ENCODE measurements around the gene FAM98A. TPM values are rescaled to one million over a fixed set of nuclear protein-coding genes. Genes with fewer than 3 reads are reported as not detected.

Gene FAM98A
- total RNA-seq: 19.3 TPM

- peaks cover 5 to 6% (median 5%) of the 10 kb centered on the region in 3 donors for H3K36me3 ChIP-seq (ENCODE audit: control insufficient read depth in 3 of 3, insufficient read depth in 3 of 3, low read length in 3 of 3)
- peak within 1 kb of the TSS; percentile 94 to 97 (median 94) for H3K4me3 ChIP-seq (ENCODE audit: low read length in 3 of 3)
- no peaks in the 10 kb centered on the region for H3K27me3 ChIP-seq (ENCODE audit: control insufficient read depth in 3 of 3, insufficient read depth in 3 of 3, low read length in 3 of 3)
- H3K4me1 ChIP-seq (ENCODE audit: control insufficient read depth in 3 of 3, insufficient read depth in 3 of 3, low read length in 3 of 3): peaks cover 8 to 25% (median 16%) of the 10 kb centered on the region in 3 donors
- peak within 1 kb of the TSS; percentile 94 to 97 (median 97) for H3K9ac ChIP-seq (ENCODE audit: low read depth in 1 of 3, low read length in 3 of 3)
- no peaks in the 10 kb centered on the region for H3K9me3 ChIP-seq (ENCODE audit: control insufficient read depth in 3 of 3, low read length in 3 of 3)
- H3K27ac ChIP-seq (ENCODE audit: low read depth, low read length): peak within 1 kb of the TSS; percentile 92
Measured at GRCh38 chr2:33599175-33599942, at the start of gene FAM98A. Gene FAM98A, minus strand, starts transcription at chr2:33599299. Its CDS starts 78 bp downstream, at chr2:33599221.

- Histone ChIP-seq H3K9ac (ENCODE audit: low read depth in 1 of 3, low read length in 3 of 3) (no peak overlapping the region), H3K27me3 (ENCODE audit: control insufficient read depth in 3 of 3, insufficient read depth in 3 of 3, low read length in 3 of 3) (no peaks in the 10 kb centered on the region), H3K36me3 (ENCODE audit: control insufficient read depth in 3 of 3, insufficient read depth in 3 of 3, low read length in 3 of 3) (no peaks in the 10 kb centered on the region), H3K9me3 (ENCODE audit: control insufficient read depth in 3 of 3, low read length in 3 of 3) (peaks cover 0 to 3% (median 0%) of the 10 kb centered on the region in 3 donors), H3K27ac (ENCODE audit: low read depth, low read length) (no peak overlapping the region), H3K4me3 (ENCODE audit: low read length in 3 of 3) (no peak overlapping the region), H3K4me1 (ENCODE audit: control insufficient read depth in 3 of 3, insufficient read depth in 3 of 3, low read length in 3 of 3) (no peaks in the 10 kb centered on the region)
Measured at GRCh38 chr2:33645861-33646260, 46.8 kb upstream of the FAM98A start.

- Histone ChIP-seq H3K27me3 (ENCODE audit: control insufficient read depth in 3 of 3, insufficient read depth in 3 of 3, low read length in 3 of 3) (no peaks in the 10 kb centered on the region), H3K9me3 (ENCODE audit: control insufficient read depth in 3 of 3, low read length in 3 of 3) (peaks cover 0 to 3% (median 0%) of the 10 kb centered on the region in 3 donors), H3K4me3 (ENCODE audit: low read length in 3 of 3) (no peak overlapping the region), H3K9ac (ENCODE audit: low read depth in 1 of 3, low read length in 3 of 3) (no peak overlapping the region), H3K36me3 (ENCODE audit: control insufficient read depth in 3 of 3, insufficient read depth in 3 of 3, low read length in 3 of 3) (no peaks in the 10 kb centered on the region), H3K27ac (ENCODE audit: low read depth, low read length) (no peak overlapping the region), H3K4me1 (ENCODE audit: control insufficient read depth in 3 of 3, insufficient read depth in 3 of 3, low read length in 3 of 3) (no peaks in the 10 kb centered on the region)
Measured at GRCh38 chr2:33644215-33644614, 45.1 kb upstream of the FAM98A start.

- no peaks in the 10 kb centered on the region for H3K4me1 ChIP-seq (ENCODE audit: control insufficient read depth in 3 of 3, insufficient read depth in 3 of 3, low read length in 3 of 3)
- no peaks in the 10 kb centered on the region for H3K27me3 ChIP-seq (ENCODE audit: control insufficient read depth in 3 of 3, insufficient read depth in 3 of 3, low read length in 3 of 3)
- H3K9ac ChIP-seq (ENCODE audit: low read depth in 1 of 3, low read length in 3 of 3): no peak overlapping the region
- no peaks in the 10 kb centered on the region for H3K9me3 ChIP-seq (ENCODE audit: control insufficient read depth in 3 of 3, low read length in 3 of 3)
- no peak overlapping the region for H3K4me3 ChIP-seq (ENCODE audit: low read length in 3 of 3)
- H3K36me3 ChIP-seq (ENCODE audit: control insufficient read depth in 3 of 3, insufficient read depth in 3 of 3, low read length in 3 of 3): no peaks in the 10 kb centered on the region
- H3K27ac ChIP-seq (ENCODE audit: low read depth, low read length): no peak overlapping the region
Measured at GRCh38 chr2:33636001-33636400, 36.9 kb upstream of the FAM98A start.

GRCh38 chr2:33634261-33634910 is 35.3 kb upstream of the FAM98A start:
- no peaks in the 10 kb centered on the region for H3K9me3 ChIP-seq (ENCODE audit: control insufficient read depth in 3 of 3, low read length in 3 of 3)
- no peaks in the 10 kb centered on the region for H3K4me1 ChIP-seq (ENCODE audit: control insufficient read depth in 3 of 3, insufficient read depth in 3 of 3, low read length in 3 of 3)
- no peak overlapping the region for H3K4me3 ChIP-seq (ENCODE audit: low read length in 3 of 3)
- no peak overlapping the region for H3K9ac ChIP-seq (ENCODE audit: low read depth in 1 of 3, low read length in 3 of 3)
- H3K27ac ChIP-seq (ENCODE audit: low read depth, low read length): no peak overlapping the region
- no peaks in the 10 kb centered on the region for H3K27me3 ChIP-seq (ENCODE audit: control insufficient read depth in 3 of 3, insufficient read depth in 3 of 3, low read length in 3 of 3)
- H3K36me3 ChIP-seq (ENCODE audit: control insufficient read depth in 3 of 3, insufficient read depth in 3 of 3, low read length in 3 of 3): no peaks in the 10 kb centered on the region

- H3K4me1 ChIP-seq (ENCODE audit: control insufficient read depth in 3 of 3, insufficient read depth in 3 of 3, low read length in 3 of 3): no peaks in the 10 kb centered on the region
Measured at GRCh38 chr2:33633315-33633714, 34.2 kb upstream of the FAM98A start.

GRCh38 chr2:33632831-33633230 is 33.7 kb upstream of the FAM98A start:
- no peak overlapping the region for H3K9ac ChIP-seq (ENCODE audit: low read depth in 1 of 3, low read length in 3 of 3)
- H3K4me1 ChIP-seq (ENCODE audit: control insufficient read depth in 3 of 3, insufficient read depth in 3 of 3, low read length in 3 of 3): no peaks in the 10 kb centered on the region
- no peaks in the 10 kb centered on the region for H3K36me3 ChIP-seq (ENCODE audit: control insufficient read depth in 3 of 3, insufficient read depth in 3 of 3, low read length in 3 of 3)
- H3K9me3 ChIP-seq (ENCODE audit: control insufficient read depth in 3 of 3, low read length in 3 of 3): no peaks in the 10 kb centered on the region
- no peak overlapping the region for H3K4me3 ChIP-seq (ENCODE audit: low read length in 3 of 3)
- no peaks in the 10 kb centered on the region for H3K27me3 ChIP-seq (ENCODE audit: control insufficient read depth in 3 of 3, insufficient read depth in 3 of 3, low read length in 3 of 3)
- no peak overlapping the region for H3K27ac ChIP-seq (ENCODE audit: low read depth, low read length)

More at GRCh38 chr2:33633315-33633714, 34.2 kb upstream of the FAM98A start:
- Histone ChIP-seq H3K27ac (ENCODE audit: low read depth, low read length) (no peak overlapping the region), H3K36me3 (ENCODE audit: control insufficient read depth in 3 of 3, insufficient read depth in 3 of 3, low read length in 3 of 3) (no peaks in the 10 kb centered on the region), H3K27me3 (ENCODE audit: control insufficient read depth in 3 of 3, insufficient read depth in 3 of 3, low read length in 3 of 3) (no peaks in the 10 kb centered on the region), H3K9me3 (ENCODE audit: control insufficient read depth in 3 of 3, low read length in 3 of 3) (no peaks in the 10 kb centered on the region), H3K9ac (ENCODE audit: low read depth in 1 of 3, low read length in 3 of 3) (no peak overlapping the region), H3K4me3 (ENCODE audit: low read length in 3 of 3) (no peak overlapping the region)

GRCh38 chr2:33628031-33628827 is 29.1 kb upstream of the FAM98A start:
- no peaks in the 10 kb centered on the region for H3K27me3 ChIP-seq (ENCODE audit: control insufficient read depth in 3 of 3, insufficient read depth in 3 of 3, low read length in 3 of 3)
- H3K36me3 ChIP-seq (ENCODE audit: control insufficient read depth in 3 of 3, insufficient read depth in 3 of 3, low read length in 3 of 3): no peaks in the 10 kb centered on the region
- H3K27ac ChIP-seq (ENCODE audit: low read depth, low read length): no peak overlapping the region
- no peaks in the 10 kb centered on the region for H3K4me1 ChIP-seq (ENCODE audit: control insufficient read depth in 3 of 3, insufficient read depth in 3 of 3, low read length in 3 of 3)
- H3K4me3 ChIP-seq (ENCODE audit: low read length in 3 of 3): no peak overlapping the region
- no peaks in the 10 kb centered on the region for H3K9me3 ChIP-seq (ENCODE audit: control insufficient read depth in 3 of 3, low read length in 3 of 3)
- H3K9ac ChIP-seq (ENCODE audit: low read depth in 1 of 3, low read length in 3 of 3): no peak overlapping the region

- Histone ChIP-seq H3K27ac (ENCODE audit: low read depth, low read length) (no peak overlapping the region), H3K9ac (ENCODE audit: low read depth in 1 of 3, low read length in 3 of 3) (no peak overlapping the region)
Measured at GRCh38 chr2:33619028-33619427, 19.9 kb upstream of the FAM98A start.

More at GRCh38 chr2:33619028-33619427, 19.9 kb upstream of the FAM98A start:
- no peak overlapping the region for H3K4me3 ChIP-seq (ENCODE audit: low read length in 3 of 3)
- no peaks in the 10 kb centered on the region for H3K9me3 ChIP-seq (ENCODE audit: control insufficient read depth in 3 of 3, low read length in 3 of 3)
- no peaks in the 10 kb centered on the region for H3K4me1 ChIP-seq (ENCODE audit: control insufficient read depth in 3 of 3, insufficient read depth in 3 of 3, low read length in 3 of 3)
- no peaks in the 10 kb centered on the region for H3K27me3 ChIP-seq (ENCODE audit: control insufficient read depth in 3 of 3, insufficient read depth in 3 of 3, low read length in 3 of 3)
- no peaks in the 10 kb centered on the region for H3K36me3 ChIP-seq (ENCODE audit: control insufficient read depth in 3 of 3, insufficient read depth in 3 of 3, low read length in 3 of 3)

Data from skeletal muscle tissue (tissue), 4 donors.